ENCODE data around the gene KIF16B.

KIF16B gene

GRCh38 chr20:16483024-16483423 is 90.2 kb downstream of the KIF16B start:
- no peak for DNase-seq (ENCODE audit: low read depth in 4 of 4, low spot score in 1 of 4)

DNA sequence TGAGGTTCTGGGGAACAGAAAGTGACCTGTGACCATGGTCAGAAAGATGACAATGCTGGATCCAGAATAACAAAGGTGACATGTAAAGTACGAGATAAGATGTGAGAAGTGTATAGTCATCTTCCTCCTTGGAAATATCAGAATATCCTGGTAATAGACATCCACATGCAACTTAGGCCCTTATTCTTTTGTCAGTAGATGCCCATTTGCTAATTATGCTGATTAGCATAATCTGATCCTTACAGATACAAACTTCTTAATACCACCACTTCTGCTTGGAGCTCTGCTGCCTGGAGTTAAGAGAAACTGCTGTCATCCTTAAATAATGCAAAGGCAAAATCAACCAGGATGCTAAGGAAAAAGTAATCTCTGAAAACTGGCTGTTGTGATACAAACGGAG is 91.3 kb downstream of the KIF16B start:
- no peak for DNase-seq (ENCODE audit: low read depth in 4 of 4, low spot score in 1 of 4)

DNA sequence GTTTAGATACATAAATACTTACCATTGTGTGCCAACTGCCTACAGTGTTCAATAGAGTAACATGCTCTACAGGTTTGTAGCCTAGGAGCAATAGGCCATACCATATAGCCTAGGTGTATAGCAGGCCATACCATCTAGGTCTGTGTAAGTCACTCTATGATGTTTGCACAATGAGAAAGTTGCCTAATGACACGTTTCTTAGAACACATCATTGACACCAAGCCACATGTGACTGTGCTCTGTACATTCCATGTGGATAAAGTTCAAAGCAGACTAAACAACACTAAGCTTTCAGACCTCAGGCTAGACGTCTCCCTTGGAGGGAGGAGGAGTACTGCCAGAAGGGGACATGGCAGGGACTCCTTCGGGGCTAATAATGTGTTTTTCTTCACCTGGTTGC is 93.6 kb downstream of the KIF16B start:
- no peak for DNase-seq (ENCODE audit: low read depth in 4 of 4, low spot score in 1 of 4)

DNA sequence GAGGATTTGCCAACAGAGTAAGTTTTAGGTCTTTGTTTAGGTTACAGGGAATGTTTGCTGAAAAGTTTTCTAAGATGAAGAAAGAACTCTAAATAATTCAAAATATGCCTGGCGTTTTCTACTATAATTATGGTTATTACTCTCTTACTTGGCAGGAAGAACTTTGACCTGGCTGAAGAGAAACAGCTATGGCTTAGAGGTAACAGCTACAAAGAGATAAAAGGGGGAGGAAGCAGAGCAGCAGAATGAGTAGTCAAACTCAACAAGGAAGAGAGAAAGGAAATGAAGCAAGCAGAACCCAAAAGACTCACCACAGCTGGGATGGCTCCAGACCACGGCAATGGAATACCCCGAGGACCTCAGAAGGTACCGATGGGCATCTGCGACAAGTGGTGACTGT is 95.6 kb downstream of the KIF16B start:
- DNase-seq (ENCODE audit: low read depth in 4 of 4, low spot score in 1 of 4): no peak

- DNase-seq (ENCODE audit: low read depth in 4 of 4, low spot score in 1 of 4): no peak
Observed at GRCh38 chr20:16476032-16476431, 97.2 kb downstream of the KIF16B start.

DNA sequence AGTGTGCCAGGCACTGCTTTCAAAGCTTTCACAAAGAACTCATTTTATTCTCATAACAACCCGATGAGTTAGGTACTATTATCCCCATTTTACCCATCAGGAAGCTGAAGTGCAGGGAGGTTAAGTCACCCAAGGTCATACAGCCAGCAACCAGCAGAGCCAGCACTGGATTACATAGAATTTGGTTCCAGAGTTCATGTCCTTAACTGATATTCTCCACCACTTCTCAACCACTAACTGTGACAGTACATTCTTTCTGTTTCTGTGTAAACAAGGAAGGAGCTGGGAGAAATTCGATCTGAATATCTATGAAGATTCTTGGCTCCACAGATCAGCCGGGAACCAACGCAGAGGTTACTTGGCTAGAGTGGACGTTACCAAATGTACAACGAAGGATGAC is 98.0 kb downstream of the KIF16B start:
- DNase-seq (ENCODE audit: low read depth in 4 of 4, low spot score in 1 of 4): no peak

DNA sequence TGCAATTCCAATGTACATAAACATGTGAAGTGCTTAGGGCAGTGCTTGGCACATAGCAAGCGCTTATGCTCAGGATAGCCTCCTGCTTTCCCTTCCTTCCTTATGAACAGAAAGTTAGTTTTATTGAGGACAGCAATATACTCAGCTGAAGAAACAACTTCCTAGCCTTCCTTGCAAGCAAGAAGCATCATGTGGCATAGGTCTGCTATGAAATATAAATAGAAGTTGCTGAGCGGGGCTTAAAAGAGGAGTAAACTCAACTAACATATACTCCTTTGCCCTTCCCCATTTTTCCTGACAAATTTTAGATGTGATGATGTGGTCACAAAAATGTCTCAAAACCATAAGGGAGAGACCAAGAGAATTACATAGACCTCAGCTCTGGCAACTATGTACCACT is 98.9 kb downstream of the KIF16B start:
- no peak for DNase-seq (ENCODE audit: low read depth in 4 of 4, low spot score in 1 of 4)

DNA sequence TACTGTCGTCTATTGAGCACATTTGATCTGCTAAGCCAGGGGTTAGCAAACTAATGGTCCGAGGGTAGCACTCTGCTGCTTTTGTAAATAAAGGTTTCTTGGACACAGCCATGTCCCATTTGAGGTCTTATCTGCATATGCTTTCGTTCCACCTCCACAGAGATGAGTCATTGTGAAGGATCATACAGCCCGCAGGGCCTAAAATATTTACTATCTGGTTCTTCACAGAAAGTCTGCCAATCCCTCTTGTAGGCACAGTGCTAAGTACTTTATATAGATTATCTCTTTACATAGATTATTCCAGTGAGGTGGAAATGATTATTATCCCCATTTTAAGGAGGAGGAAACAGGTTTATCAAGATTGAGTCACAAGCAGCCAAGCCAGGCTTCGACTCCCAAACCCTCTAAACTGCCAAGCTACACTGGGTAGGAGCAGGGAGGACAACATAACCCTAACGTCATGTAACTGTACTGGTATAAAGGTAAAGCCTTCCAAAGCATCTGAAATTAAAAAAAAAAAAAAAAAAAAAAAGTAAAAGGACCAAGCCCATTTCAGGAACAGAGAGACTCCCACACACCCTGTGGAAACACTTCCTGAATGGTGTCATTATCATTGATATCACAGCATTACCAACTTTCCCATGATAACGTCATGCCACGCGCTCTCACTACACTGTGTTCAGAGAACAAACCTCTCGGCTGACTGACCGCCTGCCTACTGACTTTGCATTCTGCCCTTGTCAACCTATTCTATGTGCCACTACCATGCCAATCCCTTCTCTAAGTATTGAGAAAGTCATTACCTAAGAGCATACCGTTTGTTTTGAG is 101.0 kb downstream of the KIF16B start:
- no peak for DNase-seq (ENCODE audit: low read depth in 4 of 4, low spot score in 1 of 4)

DNA sequence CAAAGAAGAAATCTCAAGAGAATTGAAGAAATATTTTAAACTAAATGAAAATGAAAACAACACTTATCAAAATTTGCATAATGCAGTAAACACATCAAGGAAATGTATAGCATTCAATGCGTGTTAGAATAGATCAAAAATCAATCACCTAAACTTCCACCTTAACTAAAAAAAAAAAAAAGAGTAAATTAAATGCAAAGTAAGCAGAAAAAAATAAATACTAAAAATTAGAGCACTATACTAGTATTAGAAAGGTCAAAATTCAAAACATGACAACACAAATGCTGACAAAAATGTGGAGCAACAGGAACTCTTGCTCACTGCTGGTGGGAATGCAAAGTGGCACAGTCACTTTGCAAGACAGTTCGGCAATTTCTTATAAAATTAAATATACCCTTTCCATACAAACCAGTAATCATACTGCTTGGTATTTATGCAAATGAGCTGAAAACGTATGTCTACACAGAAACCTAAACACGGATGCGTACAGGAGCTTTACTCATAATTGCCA is 103.8 kb downstream of the KIF16B start:
- DNase-seq (ENCODE audit: low read depth in 4 of 4, low spot score in 1 of 4): no peak

DNA sequence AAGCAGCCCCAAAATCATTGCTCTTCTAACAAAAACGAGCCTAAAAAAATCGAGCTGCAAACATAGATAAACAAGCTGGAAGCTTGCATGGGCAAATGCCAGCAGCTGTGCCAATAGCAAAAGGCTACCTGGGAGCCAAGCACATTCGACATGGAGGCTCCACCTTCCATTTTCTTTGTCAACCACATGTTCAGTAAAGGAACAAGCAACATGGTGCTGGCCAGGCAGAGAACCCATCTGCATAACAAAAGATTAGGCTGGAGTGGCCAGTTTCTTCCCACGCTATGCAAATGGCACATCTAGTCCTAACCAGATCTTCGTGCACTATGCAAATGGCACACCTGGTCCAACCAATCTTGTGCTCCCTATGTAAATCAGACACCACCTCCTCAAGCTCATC is 110.5 kb downstream of the KIF16B start:
- no peak for DNase-seq (ENCODE audit: low read depth in 4 of 4, low spot score in 1 of 4)

DNA sequence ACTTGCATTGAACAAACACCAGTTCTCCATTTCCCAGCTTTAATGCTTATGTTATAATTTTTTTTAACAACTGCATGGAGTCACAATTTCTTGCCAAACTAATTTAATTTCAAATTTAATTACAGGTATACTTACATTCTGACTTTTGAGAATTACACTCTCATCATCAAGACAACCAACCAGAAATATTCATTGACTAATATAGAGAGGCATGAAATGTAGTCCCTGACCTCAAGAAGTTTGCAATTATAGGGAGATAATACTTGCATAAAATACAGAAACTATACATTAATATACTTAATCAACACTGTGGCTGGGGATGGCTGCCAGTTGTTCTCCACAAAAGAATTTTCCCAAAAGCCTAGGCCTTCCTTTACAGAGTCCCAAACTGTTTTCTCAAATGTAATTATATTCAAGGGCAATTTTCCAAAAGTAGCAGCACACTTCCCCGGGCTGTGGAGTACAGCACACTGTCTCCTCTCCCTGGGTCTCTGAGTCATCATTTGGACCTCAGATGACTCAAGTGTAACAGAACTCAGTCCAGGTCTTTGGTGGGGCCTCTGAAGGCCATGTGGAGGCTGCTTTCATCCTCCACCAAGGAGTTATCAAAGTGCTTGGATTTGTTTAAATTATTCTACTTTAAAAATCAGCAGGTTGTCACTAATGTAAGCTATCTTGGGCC is 114.1 kb downstream of the KIF16B start:
- DNase-seq (ENCODE audit: low read depth in 4 of 4, low spot score in 1 of 4): no peak

DNA sequence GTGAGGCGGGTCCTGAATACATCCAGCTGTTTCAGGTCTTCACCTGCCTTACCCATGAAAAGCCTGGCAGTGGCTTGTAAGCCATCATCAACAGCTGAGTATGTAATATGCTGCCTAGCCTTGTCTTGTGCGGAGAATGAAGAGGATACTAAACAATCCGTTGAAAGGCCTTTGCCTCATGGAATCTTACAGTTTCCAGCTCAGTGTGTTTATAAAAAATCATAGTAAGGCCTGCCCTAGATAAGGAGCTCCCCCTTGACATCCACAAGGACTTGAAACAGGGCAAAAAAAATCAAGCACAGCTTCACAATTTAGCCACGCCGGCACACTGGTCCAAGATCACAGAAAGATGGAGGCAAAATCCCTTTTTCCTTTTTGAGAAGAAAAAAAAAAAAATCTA is 115.7 kb downstream of the KIF16B start:
- DNase-seq (ENCODE audit: low read depth in 4 of 4, low spot score in 1 of 4): no peak

DNA sequence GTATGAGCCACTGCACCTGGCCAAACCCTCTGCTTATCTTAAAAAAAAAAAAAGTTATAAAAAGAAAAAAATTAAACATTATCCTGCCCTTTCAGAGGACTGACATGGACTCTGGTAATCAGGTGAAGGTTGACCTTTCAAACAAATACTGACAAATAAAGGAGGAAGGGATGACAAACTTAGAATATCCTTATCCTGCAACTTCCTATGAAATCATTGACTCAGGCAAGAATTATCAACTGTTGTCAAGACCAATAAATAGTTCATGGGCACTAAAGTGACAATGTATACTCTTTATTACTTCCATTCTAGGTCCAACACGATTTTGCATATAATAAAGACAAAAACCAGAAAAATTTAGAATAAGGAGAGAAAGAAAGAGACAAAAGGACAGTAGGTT is 117.9 kb downstream of the KIF16B start:
- no peak for DNase-seq (ENCODE audit: low read depth in 4 of 4, low spot score in 1 of 4)

GRCh38 chr20:16451982-16452381 is 121.3 kb downstream of the KIF16B start:
- DNase-seq (ENCODE audit: low read depth in 4 of 4, low spot score in 1 of 4): no peak

DNA sequence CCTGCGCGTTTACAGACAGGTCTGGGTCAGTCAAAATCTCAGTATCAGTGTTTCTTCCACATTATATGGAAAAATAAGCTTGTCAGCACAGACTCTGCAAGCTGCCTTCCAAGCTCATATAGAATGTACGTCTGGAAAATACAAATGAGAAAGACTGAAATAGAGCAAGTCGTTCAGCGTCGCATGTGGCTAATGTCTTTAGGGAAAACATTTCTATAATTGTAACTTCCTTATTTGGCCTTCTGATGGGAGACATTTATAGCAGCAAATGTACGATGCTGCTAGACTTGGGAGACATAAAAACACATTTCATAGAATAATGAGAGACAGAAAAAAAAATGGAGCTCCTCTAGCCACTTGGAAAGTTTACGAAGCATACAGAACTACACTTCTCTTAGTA is 122.2 kb downstream of the KIF16B start:
- DNase-seq (ENCODE audit: low read depth in 4 of 4, low spot score in 1 of 4): no peak

DNA sequence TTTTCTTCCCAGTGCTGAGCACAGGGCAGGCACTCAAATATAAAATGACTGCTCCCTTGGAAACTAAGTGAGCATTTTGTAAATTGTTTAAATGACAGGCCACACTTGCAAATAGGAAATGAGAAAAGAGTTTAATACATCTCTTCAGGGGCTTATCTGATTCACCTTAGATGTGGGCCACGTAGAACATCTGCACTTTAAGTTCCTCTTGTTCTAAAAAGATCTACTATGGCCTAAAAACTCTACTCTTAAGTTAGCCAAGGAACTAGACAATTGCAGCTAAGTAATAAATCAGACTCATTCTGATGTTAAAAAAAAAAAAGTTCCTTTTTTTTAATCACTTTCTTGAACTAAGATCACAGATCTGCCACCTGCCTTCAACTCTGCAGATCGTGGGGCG is 126.3 kb downstream of the KIF16B start:
- no peak for DNase-seq (ENCODE audit: low read depth in 4 of 4, low spot score in 1 of 4)

- DNase-seq (ENCODE audit: low read depth in 4 of 4, low spot score in 1 of 4): no peak
Observed at GRCh38 chr20:16446246-16446645, 127.0 kb downstream of the KIF16B start.

DNA sequence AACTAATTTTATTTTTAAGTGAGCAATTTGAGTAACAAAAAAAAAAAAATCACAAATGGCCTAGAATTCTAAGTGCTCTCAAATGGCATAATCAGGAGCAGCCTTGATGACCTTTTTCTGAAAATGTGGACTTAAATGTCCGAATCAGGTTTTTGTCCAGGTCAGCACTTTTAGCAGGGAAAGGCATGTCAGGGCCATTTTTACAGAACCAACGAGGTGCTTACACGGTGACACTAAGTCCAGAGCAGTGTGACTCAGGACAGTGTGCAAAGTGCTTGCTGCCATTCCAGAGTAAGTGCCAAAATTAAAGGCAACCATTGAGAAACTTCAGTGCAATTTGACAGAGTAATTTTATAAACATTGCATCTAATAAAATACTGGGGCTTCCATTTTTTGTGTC is 127.8 kb downstream of the KIF16B start:
- DNase-seq (ENCODE audit: low read depth in 4 of 4, low spot score in 1 of 4): no peak

- no peak for DNase-seq (ENCODE audit: low read depth in 4 of 4, low spot score in 1 of 4)
Observed at GRCh38 chr20:16444057-16444777, 129.0 kb downstream of the KIF16B start.

DNA sequence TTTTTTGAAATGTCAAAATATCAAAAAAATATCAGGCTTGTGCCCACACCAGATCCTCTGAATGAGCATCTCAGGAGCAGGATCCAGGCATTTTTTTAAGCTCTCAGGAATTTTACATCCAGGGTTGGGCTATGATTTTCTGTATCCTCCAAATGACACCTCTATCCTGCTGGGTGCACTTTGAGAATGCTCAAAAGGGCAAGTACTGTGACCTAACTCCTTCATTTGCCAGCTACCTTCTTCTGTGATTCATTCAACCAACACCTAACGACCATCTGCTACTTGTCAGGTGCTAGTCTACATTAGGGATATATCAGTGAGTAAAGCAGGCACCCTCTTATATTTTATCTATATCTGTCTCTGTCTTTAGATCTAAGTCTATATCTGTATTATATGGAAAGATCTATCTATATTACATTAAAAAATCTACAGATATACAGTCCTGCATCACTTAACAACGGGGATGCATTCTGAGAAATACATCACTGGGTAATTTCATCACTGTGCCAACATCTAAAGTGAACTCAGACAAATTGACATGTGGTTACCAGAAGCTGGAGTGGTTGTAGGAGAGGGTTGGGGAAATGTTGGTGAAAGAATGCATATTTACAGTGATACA is 131.6 kb downstream of the KIF16B start:
- no peak for DNase-seq (ENCODE audit: low read depth in 4 of 4, low spot score in 1 of 4)

DNA sequence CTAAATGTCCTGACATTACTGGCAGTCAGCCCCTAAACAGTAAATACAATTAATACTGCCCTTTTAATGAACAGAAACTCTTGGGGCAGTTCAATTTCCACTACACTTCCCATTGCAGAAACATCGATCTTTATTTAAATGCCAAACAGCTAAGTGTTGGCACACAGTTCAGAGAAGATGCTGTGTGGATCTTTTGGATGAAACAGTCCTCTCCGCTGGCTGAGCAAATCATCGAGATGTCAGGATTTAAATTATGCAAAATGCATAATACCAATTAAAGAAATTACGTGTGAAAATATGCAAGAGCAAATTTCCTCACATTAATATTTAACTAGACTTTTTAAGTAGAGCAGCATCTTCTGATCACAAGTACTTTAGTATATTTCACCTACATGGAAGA is 132.6 kb downstream of the KIF16B start:
- no peak for DNase-seq (ENCODE audit: low read depth in 4 of 4, low spot score in 1 of 4)
